Measurements from ENCODE around the gene BPIFB1.

BPIFB1 gene

DNA sequence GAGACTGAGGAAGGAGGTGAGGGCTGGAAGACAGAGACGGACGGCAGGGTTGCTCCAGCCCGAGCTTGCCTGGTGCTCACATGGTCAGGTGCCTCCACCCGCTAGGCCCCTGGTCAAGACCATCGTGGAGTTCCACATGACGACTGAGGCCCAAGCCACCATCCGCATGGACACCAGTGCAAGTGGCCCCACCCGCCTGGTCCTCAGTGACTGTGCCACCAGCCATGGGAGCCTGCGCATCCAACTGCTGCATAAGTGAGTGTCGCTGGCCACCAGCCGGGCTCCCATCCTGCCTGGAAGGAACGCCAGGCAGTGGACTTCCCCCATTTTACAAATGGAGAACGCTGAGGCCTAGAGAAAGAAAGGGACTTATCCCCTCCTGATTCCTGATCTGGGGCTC lies 7.8 kb downstream of the BPIFB1 start:
- TF ChIP-seq, protein P1, sequence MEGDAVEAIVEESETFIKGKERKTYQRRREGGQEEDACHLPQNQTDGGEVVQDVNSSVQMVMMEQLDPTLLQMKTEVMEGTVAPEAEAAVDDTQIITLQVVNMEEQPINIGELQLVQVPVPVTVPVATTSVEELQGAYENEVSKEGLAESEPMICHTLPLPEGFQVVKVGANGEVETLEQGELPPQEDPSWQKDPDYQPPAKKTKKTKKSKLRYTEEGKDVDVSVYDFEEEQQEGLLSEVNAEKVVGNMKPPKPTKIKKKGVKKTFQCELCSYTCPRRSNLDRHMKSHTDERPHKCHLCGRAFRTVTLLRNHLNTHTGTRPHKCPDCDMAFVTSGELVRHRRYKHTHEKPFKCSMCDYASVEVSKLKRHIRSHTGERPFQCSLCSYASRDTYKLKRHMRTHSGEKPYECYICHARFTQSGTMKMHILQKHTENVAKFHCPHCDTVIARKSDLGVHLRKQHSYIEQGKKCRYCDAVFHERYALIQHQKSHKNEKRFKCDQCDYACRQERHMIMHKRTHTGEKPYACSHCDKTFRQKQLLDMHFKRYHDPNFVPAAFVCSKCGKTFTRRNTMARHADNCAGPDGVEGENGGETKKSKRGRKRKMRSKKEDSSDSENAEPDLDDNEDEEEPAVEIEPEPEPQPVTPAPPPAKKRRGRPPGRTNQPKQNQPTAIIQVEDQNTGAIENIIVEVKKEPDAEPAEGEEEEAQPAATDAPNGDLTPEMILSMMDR (conservative IDR thresholded peaks at IDR 0.05; ENCODE audit: control insufficient read depth, insufficient read depth, low read depth, low read length): no peak
- no peak overlapping the region for H3K4me3 ChIP-seq (ENCODE audit: control insufficient read depth, low read depth, low read length)
- no peak for DNase-seq (ENCODE audit: low read depth)

DNA sequence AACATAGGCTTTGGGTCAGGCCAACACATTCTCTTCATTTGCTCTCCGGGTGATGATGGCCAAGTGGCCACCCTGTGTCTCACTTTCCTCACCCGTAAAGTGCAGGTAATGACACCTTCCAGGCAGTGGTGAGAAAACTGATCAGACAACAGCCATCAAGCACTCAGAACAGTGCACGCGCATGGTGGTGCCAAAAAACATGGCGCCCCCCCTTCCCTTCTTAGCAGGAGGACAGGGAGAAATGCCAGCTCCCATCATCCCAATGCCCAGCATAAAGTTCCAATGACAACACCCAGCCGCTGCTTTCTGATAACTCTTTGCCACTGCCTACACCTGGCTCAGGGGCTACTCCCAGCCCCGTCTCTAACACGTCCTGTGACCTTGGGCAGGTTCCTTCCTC lies 8.4 kb downstream of the BPIFB1 start:
- no peak overlapping the region for H3K4me3 ChIP-seq (ENCODE audit: control insufficient read depth, low read depth, low read length)
- DNase-seq (ENCODE audit: low read depth): no peak
- TF ChIP-seq, protein P1 (conservative IDR thresholded peaks at IDR 0.05; ENCODE audit: control insufficient read depth, insufficient read depth, low read depth, low read length): no peak

DNA sequence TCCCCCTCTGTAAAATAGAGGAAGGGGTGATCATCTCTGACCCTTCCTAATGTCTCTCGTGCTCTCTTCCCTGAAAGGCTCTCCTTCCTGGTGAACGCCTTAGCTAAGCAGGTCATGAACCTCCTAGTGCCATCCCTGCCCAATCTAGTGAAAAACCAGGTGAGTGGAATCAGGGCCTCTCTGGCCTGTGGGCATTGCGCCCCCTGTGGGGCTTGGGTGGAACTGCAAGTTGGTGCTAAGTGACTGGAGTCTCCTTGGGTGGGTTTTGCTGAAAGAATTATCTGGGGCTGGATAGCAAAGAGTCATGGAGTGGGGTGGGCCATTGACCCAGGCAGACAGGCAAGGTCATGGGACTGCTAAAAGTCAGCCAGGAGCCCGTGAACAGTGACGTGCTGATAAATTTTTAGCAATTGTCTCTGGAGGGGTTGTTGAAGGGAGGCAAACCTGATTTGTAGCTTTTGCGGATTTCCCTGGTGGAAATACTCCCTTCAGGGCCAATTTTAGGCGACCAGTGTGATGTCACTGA lies 8.9 kb downstream of the BPIFB1 start:
- DNase-seq (ENCODE audit: low read depth): peak; percentile 20
- H3K4me3 ChIP-seq (ENCODE audit: control insufficient read depth, low read depth, low read length): no peak overlapping the region
- TF ChIP-seq, protein P1 (conservative IDR thresholded peaks at IDR 0.05; ENCODE audit: control insufficient read depth, insufficient read depth, low read depth, low read length): peak; percentile 95

DNA sequence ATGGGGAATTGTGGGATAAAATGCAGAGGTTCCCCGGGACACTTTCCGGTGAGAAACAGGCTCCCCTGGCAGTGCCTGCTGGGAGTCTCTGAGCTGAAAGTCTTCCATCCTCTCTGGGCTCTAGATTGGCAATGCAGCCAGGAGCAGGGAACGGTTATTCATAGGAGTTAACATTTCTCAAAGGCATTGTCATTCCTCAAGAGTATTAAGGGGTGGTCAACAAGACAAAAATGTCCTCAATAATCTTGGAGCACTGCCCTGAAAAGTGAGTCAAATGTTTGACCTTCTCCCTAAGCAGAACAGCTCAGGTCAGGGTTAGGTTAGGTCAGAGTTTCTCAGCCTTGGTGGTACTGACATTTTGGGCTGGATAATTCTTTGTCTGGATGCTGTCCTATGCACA lies 13.2 kb downstream of the BPIFB1 start:
- peak; percentile 55 for DNase-seq (ENCODE audit: low read depth)
- no peak overlapping the region for H3K4me3 ChIP-seq (ENCODE audit: control insufficient read depth, low read depth, low read length)
- TF ChIP-seq, protein P1 (conservative IDR thresholded peaks at IDR 0.05; ENCODE audit: control insufficient read depth, insufficient read depth, low read depth, low read length): no peak

DNA sequence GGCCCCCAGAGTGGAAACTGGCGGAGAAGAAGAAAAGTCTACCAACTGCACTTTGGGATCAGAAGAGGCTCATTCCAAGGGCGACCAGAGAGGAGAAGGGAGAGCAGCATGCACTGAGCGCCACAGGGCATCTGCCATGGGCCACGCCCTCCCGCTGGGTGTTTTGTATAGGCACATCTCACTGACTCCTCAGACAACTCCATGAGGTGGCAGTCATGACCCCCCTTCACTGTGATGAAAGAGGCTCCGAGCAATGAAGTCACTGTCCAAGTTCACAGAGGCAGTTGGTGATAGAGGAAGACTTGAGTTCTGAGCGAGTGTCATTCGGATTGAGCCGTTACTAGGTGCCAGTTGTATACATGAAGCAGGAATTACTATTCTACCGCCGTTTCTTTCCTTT lies 15.4 kb downstream of the BPIFB1 start:
- no peak for DNase-seq (ENCODE audit: low read depth)
- no peak overlapping the region for H3K4me3 ChIP-seq (ENCODE audit: control insufficient read depth, low read depth, low read length)
- TF ChIP-seq, protein P1 (conservative IDR thresholded peaks at IDR 0.05; ENCODE audit: control insufficient read depth, insufficient read depth, low read depth, low read length): no peak

DNA sequence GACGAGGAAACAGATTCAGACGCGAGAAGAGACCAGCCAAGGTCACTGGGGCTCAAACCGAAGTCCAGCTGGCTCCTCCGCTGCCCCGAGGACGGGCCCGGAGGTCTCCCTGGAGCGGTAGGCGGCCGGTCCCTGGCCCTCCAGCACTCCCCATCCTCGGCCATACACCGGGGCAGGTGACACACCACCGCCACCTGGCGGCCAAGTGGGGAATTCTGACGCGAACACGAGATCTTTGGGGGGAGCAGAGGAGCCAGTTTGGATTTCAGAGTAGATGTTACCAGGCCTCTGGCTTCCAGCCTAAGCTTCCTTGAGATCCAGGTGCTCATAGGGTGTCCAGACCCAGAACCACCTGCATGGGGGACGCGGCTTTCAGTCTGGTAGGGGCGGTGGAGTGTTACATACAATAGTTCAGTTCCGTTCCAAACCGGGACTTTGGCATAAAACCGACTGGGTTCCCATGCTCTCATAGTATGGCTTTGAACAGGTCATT lies 16.1 kb downstream of the BPIFB1 start:
- H3K4me3 ChIP-seq (ENCODE audit: control insufficient read depth, low read depth, low read length): no peak overlapping the region
- TF ChIP-seq, protein P1 (conservative IDR thresholded peaks at IDR 0.05; ENCODE audit: control insufficient read depth, insufficient read depth, low read depth, low read length): peak; percentile 79
- DNase-seq (ENCODE audit: low read depth): peak; percentile 35
